HG02840 (cell line): ENCODE measurements around the gene ECE2.

Source experiments
- ATAC-seq: cut with Tn5 transposase; IDR thresholded peaks from one replicate; pipeline ENCODE4 v1.9.1; 2021; ENCODE audit warnings: mild to moderate bottlenecking, moderate library complexity, moderate number of reproducible peaks; ENCODE audit not compliant: unreplicated experiment, low FRiP score

The ECE2 gene

GRCh38 chr3:184306341-184306972 is 30.6 kb downstream of the ECE2 start:
- ATAC-seq: no peak

DNA sequence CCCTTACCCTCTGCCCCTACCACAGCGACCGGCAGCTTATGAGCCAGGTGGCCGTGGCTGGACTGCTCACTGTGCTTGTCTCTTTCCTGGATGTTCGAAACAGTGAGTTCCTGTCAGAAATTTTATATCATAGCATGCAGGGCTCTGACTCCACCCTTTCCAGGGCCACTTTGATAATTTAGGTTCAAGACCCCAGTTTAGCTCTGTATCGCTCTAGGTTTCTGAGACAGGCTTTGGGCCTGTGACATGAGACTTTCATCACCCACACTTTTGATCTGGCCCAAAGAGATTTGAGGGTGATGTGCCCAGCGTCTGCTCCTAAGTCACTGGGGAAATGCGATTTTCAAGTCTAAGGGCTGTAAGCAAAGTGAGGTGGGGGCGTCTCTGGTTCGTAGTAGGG is 32.1 kb downstream of the ECE2 start:
- no peak for ATAC-seq

DNA sequence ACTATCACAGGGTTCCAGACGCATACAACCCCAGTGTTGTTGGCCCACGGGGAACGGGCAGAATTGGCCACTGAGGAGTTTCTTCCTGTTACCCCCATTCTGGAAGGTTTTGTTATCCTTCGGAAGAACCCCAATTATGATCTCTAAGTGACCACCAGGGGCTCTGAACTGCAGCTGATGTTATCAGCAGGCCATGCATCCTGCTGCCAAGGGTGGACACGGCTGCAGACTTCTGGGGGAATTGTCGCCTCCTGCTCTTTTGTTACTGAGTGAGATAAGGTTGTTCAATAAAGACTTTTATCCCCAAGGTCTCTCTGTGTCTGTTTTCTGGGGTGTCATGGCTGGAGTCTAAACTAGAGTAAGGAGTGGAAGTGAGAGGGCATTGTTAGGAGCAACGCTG is 32.9 kb downstream of the ECE2 start:
- ATAC-seq: no peak

DNA sequence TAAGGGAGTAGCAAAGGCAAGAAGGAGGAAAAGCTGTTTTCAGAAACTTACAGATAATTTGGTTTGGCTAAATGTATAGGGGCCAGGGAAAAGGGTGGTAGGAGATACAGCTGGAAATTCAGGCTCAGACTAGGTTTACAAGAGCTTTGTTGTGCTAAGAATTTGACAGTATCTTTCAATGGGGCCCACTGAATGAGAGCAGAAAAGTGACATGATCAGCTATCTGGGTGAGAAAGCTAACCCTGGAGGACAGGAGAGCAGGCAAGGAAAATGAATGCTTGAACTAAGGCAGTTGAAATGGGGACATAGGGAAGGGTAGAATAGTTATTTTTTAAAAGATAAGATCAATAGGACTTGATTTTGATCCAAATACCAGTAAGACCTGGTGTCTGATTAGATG is 35.8 kb downstream of the ECE2 start:
- ATAC-seq: no peak

DNA sequence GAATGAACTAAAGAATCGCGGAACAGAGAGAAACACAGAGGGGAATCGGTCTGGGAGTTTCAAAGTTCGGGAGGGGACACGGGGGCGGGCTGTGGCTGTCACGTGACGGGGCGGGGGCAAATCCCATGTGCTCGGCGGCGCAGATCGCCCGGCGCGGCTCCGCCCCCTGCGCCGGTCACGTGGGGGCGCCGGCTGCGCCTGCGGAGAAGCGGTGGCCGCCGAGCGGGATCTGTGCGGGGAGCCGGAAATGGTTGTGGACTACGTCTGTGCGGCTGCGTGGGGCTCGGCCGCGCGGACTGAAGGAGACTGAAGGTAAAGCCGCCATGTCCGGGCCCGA is 38.5 kb downstream of the ECE2 start, which contains the start of gene EIF4G1:
Gene EIF4G1, plus strand, starts transcription at position 244 of the 337 bp plus-strand sequence. CDS start 1,191 bp downstream, outside the sequence.
- ATAC-seq: peak; percentile 89

- ATAC-seq: peak; percentile 30
Observed at GRCh38 chr3:184314700-184315542, 39.1 kb downstream of the ECE2 start.

- ATAC-seq: no peak
Observed at GRCh38 chr3:184315543-184315867, 39.7 kb downstream of the ECE2 start.

DNA sequence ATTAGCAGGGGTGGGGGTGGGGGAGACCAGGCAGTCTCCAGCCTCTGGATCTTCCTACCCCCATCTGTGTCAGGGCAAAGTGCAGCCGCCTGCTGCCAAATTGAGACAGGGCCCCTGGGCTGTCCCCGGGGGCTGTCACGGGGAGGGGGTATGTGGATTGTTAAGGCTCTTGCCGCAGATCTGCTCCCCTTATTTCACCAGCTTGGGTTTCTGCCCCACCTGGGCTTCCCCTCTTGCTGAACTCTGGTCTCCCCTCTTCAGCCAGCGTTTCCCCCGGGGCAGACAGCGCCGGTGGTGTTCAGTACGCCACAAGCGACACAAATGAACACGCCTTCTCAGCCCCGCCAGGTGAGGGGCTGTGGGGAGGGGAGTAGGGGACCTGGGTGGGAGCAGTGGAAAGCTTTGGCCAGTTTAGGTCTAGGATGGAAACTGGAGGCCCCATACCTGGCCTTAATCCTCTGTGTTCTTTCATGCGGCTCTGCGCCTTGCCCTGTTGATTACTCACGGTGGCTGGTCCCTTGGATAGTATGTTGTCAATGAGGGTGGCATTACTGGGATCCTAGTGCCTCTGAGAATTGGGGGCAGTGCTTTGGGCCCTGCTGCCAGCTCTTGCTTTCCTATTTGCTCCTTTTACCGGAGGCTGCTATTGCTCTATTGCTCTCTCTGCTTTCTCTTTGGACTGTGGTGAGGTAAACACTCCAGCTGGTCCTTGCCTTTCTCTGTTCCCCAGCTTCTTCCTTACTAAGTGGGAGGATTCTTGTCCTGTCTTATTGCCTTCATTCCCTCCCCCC is 40.2 kb downstream of the ECE2 start:
- no peak for ATAC-seq

DNA sequence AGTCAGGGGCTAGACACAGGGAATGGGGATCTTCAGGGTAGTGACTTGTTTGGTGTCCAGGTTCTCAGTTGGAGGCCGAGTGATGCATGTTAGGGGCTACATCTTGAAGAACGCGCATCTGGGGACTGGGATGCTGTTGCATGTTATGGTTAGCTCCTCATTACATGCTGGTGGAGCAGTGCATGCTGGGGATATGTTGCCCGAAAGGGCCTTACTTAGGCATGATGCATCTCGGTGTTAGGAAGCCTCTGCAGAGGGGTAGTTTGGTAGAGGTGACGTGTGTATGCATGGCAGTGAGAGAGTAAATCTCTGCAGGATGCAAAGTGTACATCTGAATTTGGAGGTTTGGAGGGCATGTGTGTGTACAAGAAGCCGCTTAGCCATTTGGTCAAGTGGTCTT is 41.0 kb downstream of the ECE2 start:
- no peak for ATAC-seq

DNA sequence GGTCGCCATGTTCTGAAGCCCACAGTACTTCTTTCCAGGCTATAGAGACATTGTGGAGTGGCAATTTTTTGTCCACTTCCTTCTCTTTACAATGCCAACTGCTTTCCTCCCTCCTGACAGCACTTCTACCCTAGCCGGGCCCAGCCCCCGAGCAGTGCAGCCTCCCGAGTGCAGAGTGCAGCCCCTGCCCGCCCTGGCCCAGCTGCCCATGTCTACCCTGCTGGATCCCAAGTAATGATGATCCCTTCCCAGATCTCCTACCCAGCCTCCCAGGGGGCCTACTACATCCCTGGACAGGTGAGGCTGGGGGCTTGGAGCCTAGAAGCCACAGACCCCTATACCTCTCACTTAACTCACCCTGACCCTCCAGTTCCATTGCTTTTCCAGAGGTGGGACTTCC is 41.4 kb downstream of the ECE2 start:
- no peak for ATAC-seq

- ATAC-seq: no peak
Observed at GRCh38 chr3:184320104-184320445, 44.3 kb downstream of the ECE2 start.

DNA sequence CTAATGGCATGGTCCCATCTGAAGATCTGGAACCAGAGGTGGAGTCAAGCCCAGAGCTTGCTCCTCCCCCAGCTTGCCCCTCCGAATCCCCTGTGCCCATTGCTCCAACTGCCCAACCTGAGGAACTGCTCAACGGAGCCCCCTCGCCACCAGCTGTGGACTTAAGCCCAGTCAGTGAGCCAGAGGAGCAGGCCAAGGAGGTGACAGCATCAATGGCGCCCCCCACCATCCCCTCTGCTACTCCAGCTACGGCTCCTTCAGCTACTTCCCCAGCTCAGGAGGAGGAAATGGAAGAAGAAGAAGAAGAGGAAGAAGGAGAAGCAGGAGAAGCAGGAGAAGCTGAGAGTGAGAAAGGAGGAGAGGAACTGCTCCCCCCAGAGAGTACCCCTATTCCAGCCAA is 45.8 kb downstream of the ECE2 start:
- no peak for ATAC-seq

DNA sequence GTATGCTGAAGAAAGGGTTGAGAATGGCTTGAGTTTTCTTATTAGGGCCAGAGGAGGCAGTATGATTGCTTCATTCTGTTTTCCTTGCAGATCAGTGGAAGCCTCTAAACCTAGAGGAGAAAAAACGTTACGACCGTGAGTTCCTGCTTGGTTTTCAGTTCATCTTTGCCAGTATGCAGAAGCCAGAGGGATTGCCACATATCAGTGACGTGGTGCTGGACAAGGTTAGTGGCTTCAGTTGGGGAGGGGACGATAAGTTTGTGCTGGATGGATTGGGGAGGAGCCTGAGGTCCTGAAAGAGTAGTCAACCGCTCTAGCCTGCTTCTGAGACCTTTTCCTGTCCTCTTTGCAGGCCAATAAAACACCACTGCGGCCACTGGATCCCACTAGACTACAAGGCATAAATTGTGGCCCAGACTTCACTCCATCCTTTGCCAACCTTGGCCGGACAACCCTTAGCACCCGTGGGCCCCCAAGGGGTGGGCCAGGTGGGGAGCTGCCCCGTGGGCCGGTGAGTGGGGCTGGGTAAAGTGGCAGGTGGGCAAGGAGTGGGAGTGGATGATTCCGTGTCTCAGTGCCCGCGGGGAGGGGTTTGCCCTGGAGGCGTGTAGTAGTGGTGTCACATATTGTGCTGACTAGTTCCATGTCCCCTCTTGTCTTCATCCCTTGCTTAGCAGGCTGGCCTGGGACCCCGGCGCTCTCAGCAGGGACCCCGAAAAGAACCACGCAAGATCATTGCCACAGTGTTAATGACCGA is 47.1 kb downstream of the ECE2 start:
- ATAC-seq: no peak

- no peak for ATAC-seq
Observed at GRCh38 chr3:184323696-184324095, 47.9 kb downstream of the ECE2 start.

DNA sequence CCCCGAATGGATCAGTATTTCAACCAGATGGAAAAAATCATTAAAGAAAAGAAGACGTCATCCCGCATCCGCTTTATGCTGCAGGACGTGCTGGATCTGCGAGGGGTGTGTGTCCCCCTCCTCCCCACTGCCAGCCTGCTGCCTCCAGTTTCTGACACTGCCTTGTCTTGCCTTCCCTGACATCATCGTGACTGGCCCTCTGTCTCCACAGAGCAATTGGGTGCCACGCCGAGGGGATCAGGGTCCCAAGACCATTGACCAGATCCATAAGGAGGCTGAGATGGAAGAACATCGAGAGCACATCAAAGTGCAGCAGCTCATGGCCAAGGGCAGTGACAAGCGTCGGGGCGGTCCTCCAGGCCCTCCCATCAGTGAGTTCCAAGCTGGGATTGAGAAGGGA is 49.4 kb downstream of the ECE2 start:
- no peak for ATAC-seq

GRCh38 chr3:184325715-184326369 is 50.0 kb downstream of the ECE2 start:
- no peak for ATAC-seq

- no peak for ATAC-seq
Observed at GRCh38 chr3:184327171-184327570, 51.3 kb downstream of the ECE2 start.

DNA sequence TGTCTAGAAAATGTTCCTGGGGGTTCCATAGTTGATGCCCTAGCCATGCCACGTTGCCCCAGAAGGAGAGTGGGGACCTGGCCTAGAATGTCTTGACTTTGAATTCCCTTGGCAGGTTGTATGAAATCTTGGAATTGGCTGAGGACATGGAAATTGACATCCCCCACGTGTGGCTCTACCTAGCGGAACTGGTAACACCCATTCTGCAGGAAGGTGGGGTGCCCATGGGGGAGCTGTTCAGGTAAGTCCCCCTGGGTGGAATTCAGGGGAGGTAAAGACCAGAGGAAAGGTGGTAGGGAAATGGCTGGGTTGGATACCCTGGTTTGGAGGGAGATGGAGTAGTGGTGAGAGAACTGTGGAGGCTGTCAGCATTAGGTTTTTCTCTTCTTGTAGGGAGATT is 52.7 kb downstream of the ECE2 start:
- no peak for ATAC-seq

DNA sequence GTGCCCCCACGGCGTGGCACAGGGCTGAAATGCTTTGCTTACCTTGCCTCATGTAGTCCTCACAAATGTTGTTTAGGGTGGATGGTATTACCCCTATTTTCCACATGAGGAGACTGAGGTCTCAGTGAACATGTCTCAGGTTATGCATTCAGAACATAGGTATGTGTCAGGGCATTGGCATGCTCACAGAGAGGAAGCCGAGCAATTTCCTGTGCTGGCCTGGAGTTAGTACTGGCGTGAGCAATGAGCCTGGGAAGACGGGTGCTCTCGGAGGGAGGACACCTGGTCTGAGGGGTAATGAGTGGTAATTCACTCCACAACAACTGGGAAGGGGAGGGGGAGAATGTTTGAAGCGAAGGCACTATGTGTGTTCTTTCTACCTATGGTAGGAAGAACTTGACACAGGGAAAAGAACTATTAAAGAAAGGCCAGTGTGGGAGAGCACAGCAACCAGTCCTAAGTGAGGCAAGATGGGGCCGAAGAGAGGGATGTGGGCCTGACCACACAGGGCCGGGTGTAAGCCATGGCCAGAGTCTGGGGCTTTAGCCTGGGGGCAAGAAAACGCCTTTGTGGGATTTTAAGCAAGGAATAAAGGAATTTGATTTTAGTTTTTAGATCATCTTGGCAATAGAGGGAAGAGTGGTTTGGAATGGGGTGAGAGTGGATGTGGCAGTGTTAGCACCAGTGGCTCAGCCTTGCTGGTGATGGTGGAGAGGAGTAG is 56.7 kb downstream of the ECE2 start:
- ATAC-seq: no peak

DNA sequence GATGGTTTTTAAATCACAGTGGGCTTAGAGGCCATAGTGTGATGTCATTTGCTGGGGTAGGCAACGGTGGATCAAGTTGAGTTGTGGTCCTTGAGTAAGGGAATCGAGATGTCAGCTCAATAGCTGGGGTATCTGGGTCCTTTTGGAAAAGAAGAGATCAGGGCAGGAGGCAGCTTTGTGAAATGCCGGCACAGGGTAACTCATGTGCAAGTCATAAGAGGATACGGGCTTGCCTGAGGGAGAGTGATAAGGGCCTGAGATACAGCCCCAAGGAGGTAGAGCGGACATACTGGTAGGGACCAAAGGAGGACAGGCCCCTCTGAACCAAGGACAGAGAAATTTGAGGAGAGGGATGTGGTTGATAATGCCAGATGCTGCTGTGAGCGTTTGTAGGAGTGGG is 57.4 kb downstream of the ECE2 start:
- ATAC-seq: no peak
